Ascending aorta (tissue), 2 donors: ENCODE data around the gene KLF1. TPM values are rescaled to one million over a fixed set of nuclear protein-coding genes. Genes with fewer than 3 reads are reported as not detected.
"Not testable (repeated sequence)": the region's sequence is repeated elsewhere in the genome, so short reads cannot be mapped to it uniquely, and the experiment has no call there.

Experiments used
- DNase-seq, 2 donors: peaks; one replicate each; pipeline ENCODE4 v3.0.0-alpha.2; 2019; ENCODE audit warnings: low spot score in 2 of 2
- H3K27ac ChIP-seq, 2 donors: fragments of 200-600 bp; sonication (generic); one replicate each; pipeline ENCODE4 v1.5.1; 2016 to 2017; ENCODE audit warnings: mild to moderate bottlenecking in 1 of 2
- H3K27me3 ChIP-seq: fragments of 200-600 bp; sonication (generic); one replicate; pipeline ENCODE4 v1.5.1; 2017
- H3K36me3 ChIP-seq, 2 donors: fragments of 200-600 bp; sonication (generic); one replicate each; pipeline ENCODE4 v1.5.1; 2016
- H3K4me1 ChIP-seq, 2 donors: fragments of 200-600 bp; sonication (generic); one replicate each; pipeline ENCODE4 v1.5.1; 2016 to 2017; ENCODE audit warnings: mild to moderate bottlenecking in 1 of 2
- H3K4me3 ChIP-seq, 2 donors: fragments of 200-600 bp; sonication (generic); one replicate each; pipeline ENCODE4 v1.5.1; 2016 to 2017; ENCODE audit warnings: mild to moderate bottlenecking in 1 of 2
- H3K9me3 ChIP-seq, 2 donors: fragments of 200-600 bp; sonication (generic); one replicate each; pipeline ENCODE4 v1.5.1; 2016
- CTCF ChIP-seq, 3 experiments: fragments of 200-600 bp in 2 of 3; fragments of 450-650 bp in 1 of 3; sonication (generic) in 2 of 3; IDR thresholded peaks; one replicate each; pipeline ENCODE4 v1.5.1; 2016 to 2019; ENCODE audit warnings: antibody characterized with exemption in 3 of 3, mild to moderate bottlenecking in 1 of 3, moderate library complexity in 1 of 3
- intact Hi-C: fragments of 100-400 bp; cut with DNase I; formaldehyde crosslinking; loops from one replicate; pipeline ENCODE4 v1.15.1; 2023
- total RNA-seq: library from RNA; depleted of rRNA; stranded (reverse); fragments of >200 nt; gene quantifications from one replicate; pipeline ENCODE4 v1.1.0, GENCODE V29; 2016

Gene KLF1
- total RNA-seq, 1 donor from 2014 or later = not detected

- no peak for DNase-seq
- no peaks in the 10 kb centered on the region for H3K9me3 ChIP-seq
- no peaks in the 10 kb centered on the region for H3K27me3 ChIP-seq
- no peak overlapping the region for H3K4me3 ChIP-seq
- intact Hi-C loops = loop anchor here (2.0 kb wide), 1 partner anchor 15 kb away; the partner anchor contains the start of gene FARSA
- no peak for TF ChIP-seq CTCF (IDR thresholded peaks at IDR 0.05)
- peaks cover under 1 to 6% of the 10 kb centered on the region in 2 donors for H3K4me1 ChIP-seq
- no peak overlapping the region for H3K27ac ChIP-seq
- H3K36me3 ChIP-seq = peaks cover 11 to 12% of the 10 kb centered on the region in 2 donors
These were observed 31.3 kb upstream of the KLF1 start for GRCh38 chr19:12918253-12918652.

- H3K9me3 ChIP-seq, H3K4me3 ChIP-seq, H3K36me3 ChIP-seq, H3K27me3 ChIP-seq, intact Hi-C loops, H3K27ac ChIP-seq, DNase-seq: not testable (repeated sequence)
- H3K4me1 ChIP-seq = peaks cover 3 to 15% of the 10 kb centered on the region in 2 donors
These were observed 28.9 kb upstream of the KLF1 start for GRCh38 chr19:12915860-12916259.

DNA sequence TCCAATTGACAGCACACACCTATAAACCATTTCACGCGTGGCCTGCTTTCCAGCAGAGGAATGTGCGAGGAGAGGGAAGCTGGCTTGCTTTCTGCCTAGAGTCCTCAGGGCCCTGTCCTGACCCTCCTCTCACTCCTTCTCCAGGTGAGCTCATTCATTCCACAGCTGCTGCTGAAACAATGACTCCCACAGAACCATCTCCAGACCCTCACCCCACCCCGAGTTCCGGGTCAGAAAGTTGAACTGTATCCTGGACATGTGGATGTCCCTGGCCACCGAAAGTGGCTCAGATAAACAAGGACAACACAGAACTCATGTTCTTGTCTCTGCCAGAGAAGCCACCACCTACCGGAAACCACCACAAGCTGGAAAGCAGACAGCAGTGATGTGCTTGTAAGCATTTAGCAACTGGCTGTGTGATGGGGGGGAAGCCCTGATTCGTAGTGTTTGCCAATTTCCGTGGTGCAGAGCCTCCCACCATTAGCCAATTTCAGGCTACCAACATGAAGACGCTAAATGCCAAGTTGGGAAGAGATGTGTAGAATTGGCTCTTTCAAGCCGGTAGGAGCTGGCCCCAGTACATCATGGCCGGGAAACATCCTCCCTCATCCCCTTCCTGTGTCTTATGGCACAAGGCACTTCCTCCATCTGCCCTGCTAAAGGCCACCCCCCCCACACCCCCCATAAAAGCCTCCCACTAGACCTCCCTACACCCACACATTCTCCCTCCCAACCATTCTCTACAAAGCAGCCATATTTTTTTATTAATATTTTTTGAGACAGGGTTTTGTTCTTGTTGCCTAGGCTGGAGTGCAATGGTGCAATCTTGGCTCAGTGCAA, 27.1 kb upstream of the KLF1 start:
- DNase-seq = no peak
- Histone ChIP-seq H3K27ac (no peak overlapping the region), H3K27me3 (no peaks in the 10 kb centered on the region), H3K4me1 (peaks cover 3 to 15% of the 10 kb centered on the region in 2 donors), H3K36me3 (no peaks in the 10 kb centered on the region), H3K9me3 (no peaks in the 10 kb centered on the region), H3K4me3 (no peak overlapping the region)
- TF ChIP-seq CTCF (IDR thresholded peaks at IDR 0.05) = no peak
- intact Hi-C loops = no loop called here

DNA sequence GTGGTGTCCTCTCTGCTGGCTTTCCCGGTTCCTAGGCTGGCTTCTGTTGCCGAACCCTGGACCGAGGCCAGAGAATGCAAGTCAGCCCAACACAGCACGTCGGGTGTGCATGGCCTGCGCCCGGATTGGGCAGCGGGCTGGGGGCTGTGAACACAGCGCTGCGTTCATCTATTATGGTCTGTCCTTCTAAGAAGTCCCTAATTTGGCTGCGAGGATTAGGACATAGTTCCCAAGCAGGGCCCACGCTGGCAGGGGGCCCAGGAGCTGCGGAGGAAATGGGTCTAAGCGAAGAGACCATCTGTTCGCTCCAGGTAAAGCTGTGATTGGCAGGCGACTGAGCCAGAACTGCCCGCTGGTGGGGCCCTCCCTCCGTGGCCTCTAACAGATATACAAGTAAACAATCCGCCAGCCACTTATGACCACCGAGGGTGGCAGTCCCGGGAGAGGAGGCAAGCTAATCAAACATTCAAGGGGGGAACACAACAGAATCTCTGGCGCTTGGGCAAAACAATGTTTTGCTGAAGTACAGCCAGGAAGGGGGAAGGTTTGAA, 26.1 kb upstream of the KLF1 start:
- Histone ChIP-seq H3K4me3 (peak overlapping the region; percentile 0 to 48), H3K36me3 (no peaks in the 10 kb centered on the region), H3K9me3 (no peaks in the 10 kb centered on the region), H3K4me1 (peaks cover 3 to 12% of the 10 kb centered on the region in 2 donors), H3K27ac (peak overlapping the region; percentile 54 to 55), H3K27me3 (no peaks in the 10 kb centered on the region)
- DNase-seq = peak in 1 of 2 donors; percentile 77
- intact Hi-C loops = no loop called here
- TF ChIP-seq CTCF (IDR thresholded peaks at IDR 0.05) = no peak

DNA sequence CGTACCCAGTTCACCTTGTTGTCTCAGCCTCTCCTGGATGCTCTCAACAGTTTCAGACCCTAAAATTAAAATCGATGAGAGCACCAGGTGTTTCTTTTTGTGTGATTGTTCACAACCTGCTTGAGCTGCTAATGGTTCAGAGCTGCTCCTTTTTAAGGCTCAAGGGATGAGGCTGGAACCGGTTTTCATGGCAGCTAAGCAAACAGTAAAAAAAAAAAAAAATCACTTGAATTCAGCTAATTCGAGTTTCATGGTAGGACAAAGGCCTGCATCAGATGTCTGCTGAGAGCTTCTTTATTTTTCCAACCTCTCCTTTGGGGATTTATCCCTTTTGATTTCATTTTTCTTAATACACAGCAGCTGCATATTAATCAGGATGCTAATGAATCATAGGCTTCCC, 25.6 kb upstream of the KLF1 start:
- intact Hi-C loops = no loop called here
- no peaks in the 10 kb centered on the region for H3K9me3 ChIP-seq
- no peak for TF ChIP-seq CTCF (IDR thresholded peaks at IDR 0.05)
- no peak for DNase-seq
- peak overlapping the region; percentile 0 to 48 for H3K4me3 ChIP-seq
- H3K27ac ChIP-seq = peak overlapping the region in 1 of 2 donors; percentile 55
- peaks cover 3 to 12% of the 10 kb centered on the region in 2 donors for H3K4me1 ChIP-seq
- H3K27me3 ChIP-seq = no peaks in the 10 kb centered on the region
- H3K36me3 ChIP-seq = no peaks in the 10 kb centered on the region

DNA sequence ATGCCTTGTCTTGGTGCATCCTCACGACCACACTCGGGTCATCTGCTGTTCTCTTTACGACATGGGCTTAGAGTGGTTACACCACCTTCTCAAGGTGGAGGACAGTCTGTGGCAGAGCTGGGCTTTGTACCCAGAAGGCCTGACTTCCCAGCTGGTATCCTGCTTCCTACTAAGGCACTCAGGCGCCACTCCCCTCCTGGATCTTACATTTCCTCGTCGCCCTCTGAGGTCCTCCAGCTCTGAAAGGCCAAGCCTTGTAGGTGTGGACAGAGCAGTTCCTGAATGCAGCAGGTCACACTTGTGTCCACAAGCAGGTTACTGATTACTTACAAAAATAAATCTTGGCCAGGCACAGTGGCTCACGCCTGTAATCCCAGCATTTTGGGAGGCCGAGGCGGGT, 20.2 kb upstream of the KLF1 start:
- peaks cover 0 to under 1% of the 10 kb centered on the region in 2 donors for H3K4me1 ChIP-seq
- H3K9me3 ChIP-seq = no peaks in the 10 kb centered on the region
- H3K27ac ChIP-seq = no peak overlapping the region
- TF ChIP-seq CTCF (IDR thresholded peaks at IDR 0.05) = no peak
- no peak overlapping the region for H3K4me3 ChIP-seq
- intact Hi-C loops = no loop called here
- DNase-seq = no peak
- no peaks in the 10 kb centered on the region for H3K27me3 ChIP-seq
- H3K36me3 ChIP-seq = no peaks in the 10 kb centered on the region
